PFSK-1 (cell line): ENCODE data around the gene MYH14.

Experiments used
- FOXP2 ChIP-seq: optimal IDR thresholded peaks from 2 replicates; pipeline ENCODE3; 2011; ENCODE audit warnings: borderline replicate concordance, control low read depth, inconsistent platforms; ENCODE audit not compliant: insufficient read depth; ENCODE audit errors: extremely low read length, extremely low read depth
- POLR2AphosphoS5 ChIP-seq: IDR thresholded peaks from 2 replicates; pipeline ENCODE4 v1.6.1; 2012; ENCODE audit warnings: low read depth, mild to moderate bottlenecking, control low read depth, low read length, moderate library complexity
- SIN3A ChIP-seq: IDR thresholded peaks from 2 replicates; pipeline ENCODE4 v1.6.1; 2012; ENCODE audit warnings: mild to moderate bottlenecking, low read length, moderate library complexity, borderline replicate concordance; ENCODE audit not compliant: insufficient read depth
- TAF1 ChIP-seq: IDR thresholded peaks from 2 replicates; pipeline ENCODE4 v1.6.1; 2012; ENCODE audit warnings: low read length, control low read depth, borderline replicate concordance; ENCODE audit not compliant: insufficient read depth
- TF ChIP-seq, protein P1 (sequence below), 2 experiments: IDR thresholded peaks; 2 replicates each; pipeline versions ENCODE4 v1.6.1 to v1.8.0; 2011 to 2012; ENCODE audit warnings: low read depth in 2 of 2, low read length in 2 of 2, control low read depth in 1 of 2, inconsistent platforms in 1 of 2, mild to moderate bottlenecking in 1 of 2, moderate library complexity in 1 of 2; ENCODE audit not compliant: insufficient read depth in 1 of 2

MYH14 gene

DNA sequence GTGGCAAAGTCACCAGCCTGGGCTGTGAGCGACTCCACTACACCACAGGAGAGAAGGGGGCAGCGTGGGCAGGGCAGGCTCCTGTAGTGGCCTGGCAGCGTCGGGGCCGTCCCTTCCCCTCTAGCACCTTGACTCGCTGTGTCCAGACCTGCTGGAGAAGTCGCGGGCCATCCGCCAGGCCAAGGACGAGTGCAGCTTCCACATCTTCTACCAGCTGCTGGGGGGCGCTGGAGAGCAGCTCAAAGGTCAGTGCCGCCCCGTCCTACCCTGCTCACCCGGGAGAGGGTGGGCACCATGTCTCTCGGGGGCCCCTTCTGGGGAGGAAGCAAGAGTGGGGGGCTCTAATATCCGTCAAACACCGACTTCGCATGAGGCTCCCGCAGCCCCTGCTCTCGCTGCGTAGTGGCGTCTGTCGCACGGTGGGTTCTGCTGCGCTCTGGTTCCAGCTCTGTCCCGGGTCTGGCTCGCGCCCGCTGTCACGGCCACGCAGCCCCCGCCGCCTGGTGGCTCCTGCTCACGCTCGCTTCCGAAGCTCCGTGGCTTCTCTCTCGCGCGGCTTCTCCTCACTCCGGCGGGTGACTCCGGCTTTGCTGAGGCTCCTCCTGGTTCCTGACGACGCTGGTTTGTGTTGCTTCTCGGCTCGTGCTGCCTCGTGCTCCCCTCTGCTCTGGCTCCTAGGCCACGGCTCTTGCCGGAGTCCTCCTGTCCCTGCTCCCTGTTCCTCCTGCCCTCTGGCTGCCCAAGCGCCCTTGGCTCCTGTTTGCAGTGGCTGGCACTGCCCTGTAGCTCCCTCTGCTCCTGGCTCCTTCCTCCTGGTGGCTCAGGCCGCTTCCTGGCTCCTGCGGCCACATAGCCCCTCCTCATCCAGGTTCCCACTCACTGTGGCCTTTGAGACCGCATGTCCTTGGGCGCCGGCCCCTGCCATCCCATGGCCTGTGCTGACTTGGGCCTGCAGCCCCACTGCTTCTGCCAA is 27.2 kb downstream of the MYH14 start:
- no peak for TF ChIP-seq POLR2AphosphoS5
- TF ChIP-seq, protein P1, sequence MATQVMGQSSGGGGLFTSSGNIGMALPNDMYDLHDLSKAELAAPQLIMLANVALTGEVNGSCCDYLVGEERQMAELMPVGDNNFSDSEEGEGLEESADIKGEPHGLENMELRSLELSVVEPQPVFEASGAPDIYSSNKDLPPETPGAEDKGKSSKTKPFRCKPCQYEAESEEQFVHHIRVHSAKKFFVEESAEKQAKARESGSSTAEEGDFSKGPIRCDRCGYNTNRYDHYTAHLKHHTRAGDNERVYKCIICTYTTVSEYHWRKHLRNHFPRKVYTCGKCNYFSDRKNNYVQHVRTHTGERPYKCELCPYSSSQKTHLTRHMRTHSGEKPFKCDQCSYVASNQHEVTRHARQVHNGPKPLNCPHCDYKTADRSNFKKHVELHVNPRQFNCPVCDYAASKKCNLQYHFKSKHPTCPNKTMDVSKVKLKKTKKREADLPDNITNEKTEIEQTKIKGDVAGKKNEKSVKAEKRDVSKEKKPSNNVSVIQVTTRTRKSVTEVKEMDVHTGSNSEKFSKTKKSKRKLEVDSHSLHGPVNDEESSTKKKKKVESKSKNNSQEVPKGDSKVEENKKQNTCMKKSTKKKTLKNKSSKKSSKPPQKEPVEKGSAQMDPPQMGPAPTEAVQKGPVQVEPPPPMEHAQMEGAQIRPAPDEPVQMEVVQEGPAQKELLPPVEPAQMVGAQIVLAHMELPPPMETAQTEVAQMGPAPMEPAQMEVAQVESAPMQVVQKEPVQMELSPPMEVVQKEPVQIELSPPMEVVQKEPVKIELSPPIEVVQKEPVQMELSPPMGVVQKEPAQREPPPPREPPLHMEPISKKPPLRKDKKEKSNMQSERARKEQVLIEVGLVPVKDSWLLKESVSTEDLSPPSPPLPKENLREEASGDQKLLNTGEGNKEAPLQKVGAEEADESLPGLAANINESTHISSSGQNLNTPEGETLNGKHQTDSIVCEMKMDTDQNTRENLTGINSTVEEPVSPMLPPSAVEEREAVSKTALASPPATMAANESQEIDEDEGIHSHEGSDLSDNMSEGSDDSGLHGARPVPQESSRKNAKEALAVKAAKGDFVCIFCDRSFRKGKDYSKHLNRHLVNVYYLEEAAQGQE (IDR thresholded peaks at IDR 0.05; ENCODE audit: insufficient read depth in 1 of 2, low read depth in 2 of 2, low read length in 2 of 2) = no peak
- TF ChIP-seq SIN3A = no peak
- no peak for TF ChIP-seq TAF1
- no peak for TF ChIP-seq FOXP2

DNA sequence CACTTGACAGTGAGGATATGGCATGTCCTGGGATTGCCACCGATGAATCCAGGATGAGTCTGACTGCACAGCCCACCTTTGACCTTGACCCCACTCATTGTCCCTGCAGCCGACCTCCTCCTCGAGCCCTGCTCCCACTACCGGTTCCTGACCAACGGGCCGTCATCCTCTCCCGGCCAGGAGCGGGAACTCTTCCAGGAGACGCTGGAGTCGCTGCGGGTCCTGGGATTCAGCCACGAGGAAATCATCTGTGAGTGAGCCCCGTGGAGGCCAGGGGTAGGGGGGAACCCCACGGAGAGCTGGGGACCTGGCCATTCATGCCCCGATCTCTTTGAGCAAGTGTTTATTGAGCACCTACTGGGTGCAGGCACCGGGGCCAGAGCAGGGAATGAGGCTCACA is 28.4 kb downstream of the MYH14 start:
- no peak for TF ChIP-seq POLR2AphosphoS5
- TF ChIP-seq, protein P1 (IDR thresholded peaks at IDR 0.05; ENCODE audit: insufficient read depth in 1 of 2, low read depth in 2 of 2, low read length in 2 of 2) = no peak
- TF ChIP-seq SIN3A = no peak
- TF ChIP-seq TAF1 = no peak
- no peak for TF ChIP-seq FOXP2

DNA sequence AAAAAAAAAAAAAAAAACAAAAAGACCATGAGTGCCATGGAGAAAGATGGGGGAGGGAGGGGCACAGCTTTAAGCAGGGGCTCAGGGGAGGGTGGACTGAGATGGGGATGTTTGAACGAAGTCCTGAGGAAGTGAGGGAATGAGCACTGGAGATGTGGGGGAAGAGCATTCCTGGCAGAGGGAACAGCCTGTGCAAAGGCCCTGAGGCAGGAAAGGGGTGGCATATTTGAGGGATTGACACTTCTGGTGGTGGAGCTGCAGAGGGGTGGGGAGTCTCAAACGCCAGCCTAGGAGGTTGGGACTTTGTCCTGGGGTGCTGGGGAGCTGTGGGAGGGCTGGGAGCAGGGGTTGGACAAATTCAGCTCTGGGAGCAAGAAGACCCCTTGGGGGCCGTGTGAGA is 29.2 kb downstream of the MYH14 start:
- no peak for TF ChIP-seq FOXP2
- TF ChIP-seq, protein P1 (IDR thresholded peaks at IDR 0.05; ENCODE audit: insufficient read depth in 1 of 2, low read depth in 2 of 2, low read length in 2 of 2) = no peak
- TF ChIP-seq SIN3A = no peak
- TF ChIP-seq POLR2AphosphoS5 = no peak
- no peak for TF ChIP-seq TAF1

DNA sequence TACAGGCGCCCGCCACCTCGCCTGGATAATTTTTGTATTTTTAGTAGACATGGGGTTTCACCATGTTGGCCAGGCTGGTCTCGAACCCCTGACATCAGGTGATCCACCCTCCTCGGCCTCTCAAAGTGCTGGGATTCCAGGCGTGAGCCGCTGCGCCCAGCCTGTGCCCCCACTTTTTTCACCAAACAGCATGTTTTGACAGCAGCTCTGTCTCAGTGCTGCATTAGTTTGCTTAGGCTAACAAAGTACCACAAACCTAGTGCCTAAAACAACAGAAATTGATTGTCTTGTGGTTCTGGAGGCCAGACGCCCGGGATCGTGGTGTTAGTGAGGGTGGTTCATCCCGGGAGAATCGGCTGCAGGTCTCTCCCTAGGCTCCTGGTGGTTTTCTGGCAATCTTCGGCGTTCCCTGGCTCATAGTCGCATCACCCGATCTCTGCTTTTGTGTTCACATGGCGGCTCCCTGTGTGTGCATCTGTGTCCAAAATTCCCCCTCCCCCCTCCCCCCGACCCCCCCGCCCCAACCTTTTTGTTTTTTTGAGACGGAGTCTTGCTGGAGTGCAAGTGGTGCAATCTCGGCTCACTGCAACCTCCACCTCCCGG is 30.0 kb downstream of the MYH14 start:
- TF ChIP-seq TAF1 = no peak
- TF ChIP-seq SIN3A = no peak
- TF ChIP-seq, protein P1 (IDR thresholded peaks at IDR 0.05; ENCODE audit: insufficient read depth in 1 of 2, low read depth in 2 of 2, low read length in 2 of 2) = no peak
- TF ChIP-seq FOXP2 = no peak
- TF ChIP-seq POLR2AphosphoS5 = no peak
